DND-41 (cell line): Measurements from ENCODE around the gene PCSK4.

ENCODE experiments used
- ATAC-seq: fragments of 200-7000 bp; cut with Tn5 transposase; 3 replicates; pipeline ENCODE4 v1.9.1; 2021; ENCODE audit warnings: low read depth; ENCODE audit not compliant: insufficient read depth
- DNase-seq: peaks from one replicate; pipeline ENCODE4 v3.0.0-alpha.2; 2020
- H2AFZ ChIP-seq: 2 replicates; pipeline ENCODE4 v1.6.0; 2012; ENCODE audit warnings: low read depth, low read length
- H3K27ac ChIP-seq: 2 replicates; pipeline ENCODE4 v1.5.1; 2012; ENCODE audit warnings: low read length, inconsistent platforms
- H3K27me3 ChIP-seq: fragments of 200-600 bp; sonication (generic); 2 replicates; pipeline ENCODE4 v1.6.0; 2012; ENCODE audit warnings: low read length, mild to moderate bottlenecking, inconsistent platforms; ENCODE audit not compliant: insufficient read depth, poor library complexity
- H3K36me3 ChIP-seq: 2 replicates; pipeline ENCODE4 v1.5.1; 2012; ENCODE audit warnings: low read length, inconsistent platforms; ENCODE audit not compliant: insufficient read depth
- H3K4me1 ChIP-seq: 2 replicates; pipeline ENCODE4 v1.5.1; 2012; ENCODE audit warnings: mild to moderate bottlenecking, low read length; ENCODE audit not compliant: insufficient read depth
- H3K4me2 ChIP-seq: 2 replicates; pipeline ENCODE4 v1.6.0; 2012; ENCODE audit warnings: mild to moderate bottlenecking, moderate library complexity, low read length, inconsistent platforms; ENCODE audit not compliant: insufficient read depth
- H3K4me3 ChIP-seq, 2 experiments: fragments of 200-600 bp in 1 of 2; shearing (Covaris generic) in 1 of 2; 2 replicates each; pipeline ENCODE4 v1.5.1; 2012 to 2016; ENCODE audit warnings: inconsistent platforms in 2 of 2, low read length in 2 of 2, mild to moderate bottlenecking in 2 of 2, low read depth in 1 of 2, moderate library complexity in 1 of 2
- H3K79me2 ChIP-seq: 2 replicates; pipeline ENCODE4 v1.6.0; 2012; ENCODE audit warnings: low read length, inconsistent platforms; ENCODE audit not compliant: insufficient read depth
- H3K9ac ChIP-seq: 2 replicates; pipeline ENCODE4 v1.6.0; 2012; ENCODE audit warnings: low read depth, mild to moderate bottlenecking, inconsistent platforms, low read length, moderate library complexity
- H3K9me3 ChIP-seq: 2 replicates; pipeline ENCODE4 v1.5.1; 2012; ENCODE audit warnings: low read length, moderate library complexity, mild to moderate bottlenecking, inconsistent platforms; ENCODE audit not compliant: insufficient read depth, severe bottlenecking
- H4K20me1 ChIP-seq: 2 replicates; pipeline ENCODE4 v1.6.0; 2012; ENCODE audit warnings: low read length; ENCODE audit not compliant: insufficient read depth
- EZH2 ChIP-seq: IDR thresholded peaks from 3 replicates; pipeline ENCODE4 v1.6.1; 2012; ENCODE audit warnings: borderline replicate concordance, low read depth, mild to moderate bottlenecking, moderate library complexity, low read length, inconsistent platforms; ENCODE audit not compliant: severe bottlenecking
- TF ChIP-seq, protein P1 (sequence below): IDR thresholded peaks from 2 replicates; pipeline ENCODE4 v1.5.1; 2012; ENCODE audit warnings: borderline replicate concordance, low read length, moderate library complexity, mild to moderate bottlenecking; ENCODE audit not compliant: poor library complexity, severe bottlenecking; ENCODE audit errors: extremely low read depth

The PCSK4 gene

DNA sequence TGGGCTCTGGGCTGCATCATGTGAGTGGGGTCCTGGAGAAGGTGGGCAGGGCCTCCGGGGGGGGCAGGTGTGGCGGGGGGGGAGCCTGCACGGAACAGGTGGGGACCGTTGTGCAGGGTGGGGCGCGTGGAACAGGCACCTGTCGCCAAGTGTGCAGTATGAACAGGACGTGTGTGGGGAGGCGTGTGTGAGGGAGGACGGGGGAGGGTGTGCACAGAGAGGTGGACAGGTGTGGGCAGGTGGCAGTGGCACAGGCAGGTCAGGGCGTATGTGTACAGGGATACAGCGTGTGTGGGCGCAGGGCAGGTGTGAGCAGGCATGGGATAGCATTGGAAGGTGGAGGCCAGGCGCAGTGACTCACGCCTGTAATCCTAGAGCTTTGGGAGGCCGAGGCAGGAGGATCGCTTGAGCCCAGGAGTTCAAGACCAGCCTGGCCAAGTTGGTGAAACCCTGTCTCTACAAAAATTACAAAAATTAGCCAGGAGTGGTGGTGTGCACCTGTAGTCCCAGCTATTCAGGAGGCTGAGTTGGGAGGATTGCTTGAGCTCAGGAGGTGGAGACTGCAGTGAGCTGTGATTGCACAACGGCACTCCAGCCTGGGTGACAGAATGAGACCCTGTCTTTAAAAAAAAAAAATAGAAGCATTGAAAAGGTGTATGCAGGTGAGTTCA lies 37.0 kb upstream of the PCSK4 start:
- ATAC-seq (no peak), DNase-seq (no peak)
- no peak overlapping the region for H3K9ac ChIP-seq
- H3K79me2 ChIP-seq = no peaks in the 10 kb centered on the region
- no peaks in the 10 kb centered on the region for H3K27me3 ChIP-seq
- H3K4me1 ChIP-seq = no peaks in the 10 kb centered on the region
- H4K20me1 ChIP-seq = no peaks in the 10 kb centered on the region
- no peak overlapping the region for H3K4me3 ChIP-seq
- no peaks in the 10 kb centered on the region for H3K36me3 ChIP-seq
- no peak overlapping the region for H3K4me2 ChIP-seq
- no peak overlapping the region for H3K27ac ChIP-seq
- H3K9me3 ChIP-seq = no peaks in the 10 kb centered on the region
- H2AFZ ChIP-seq = no peak overlapping the region
- TF ChIP-seq, protein P1, sequence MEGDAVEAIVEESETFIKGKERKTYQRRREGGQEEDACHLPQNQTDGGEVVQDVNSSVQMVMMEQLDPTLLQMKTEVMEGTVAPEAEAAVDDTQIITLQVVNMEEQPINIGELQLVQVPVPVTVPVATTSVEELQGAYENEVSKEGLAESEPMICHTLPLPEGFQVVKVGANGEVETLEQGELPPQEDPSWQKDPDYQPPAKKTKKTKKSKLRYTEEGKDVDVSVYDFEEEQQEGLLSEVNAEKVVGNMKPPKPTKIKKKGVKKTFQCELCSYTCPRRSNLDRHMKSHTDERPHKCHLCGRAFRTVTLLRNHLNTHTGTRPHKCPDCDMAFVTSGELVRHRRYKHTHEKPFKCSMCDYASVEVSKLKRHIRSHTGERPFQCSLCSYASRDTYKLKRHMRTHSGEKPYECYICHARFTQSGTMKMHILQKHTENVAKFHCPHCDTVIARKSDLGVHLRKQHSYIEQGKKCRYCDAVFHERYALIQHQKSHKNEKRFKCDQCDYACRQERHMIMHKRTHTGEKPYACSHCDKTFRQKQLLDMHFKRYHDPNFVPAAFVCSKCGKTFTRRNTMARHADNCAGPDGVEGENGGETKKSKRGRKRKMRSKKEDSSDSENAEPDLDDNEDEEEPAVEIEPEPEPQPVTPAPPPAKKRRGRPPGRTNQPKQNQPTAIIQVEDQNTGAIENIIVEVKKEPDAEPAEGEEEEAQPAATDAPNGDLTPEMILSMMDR = no peak
- TF ChIP-seq EZH2 = no peak

DNA sequence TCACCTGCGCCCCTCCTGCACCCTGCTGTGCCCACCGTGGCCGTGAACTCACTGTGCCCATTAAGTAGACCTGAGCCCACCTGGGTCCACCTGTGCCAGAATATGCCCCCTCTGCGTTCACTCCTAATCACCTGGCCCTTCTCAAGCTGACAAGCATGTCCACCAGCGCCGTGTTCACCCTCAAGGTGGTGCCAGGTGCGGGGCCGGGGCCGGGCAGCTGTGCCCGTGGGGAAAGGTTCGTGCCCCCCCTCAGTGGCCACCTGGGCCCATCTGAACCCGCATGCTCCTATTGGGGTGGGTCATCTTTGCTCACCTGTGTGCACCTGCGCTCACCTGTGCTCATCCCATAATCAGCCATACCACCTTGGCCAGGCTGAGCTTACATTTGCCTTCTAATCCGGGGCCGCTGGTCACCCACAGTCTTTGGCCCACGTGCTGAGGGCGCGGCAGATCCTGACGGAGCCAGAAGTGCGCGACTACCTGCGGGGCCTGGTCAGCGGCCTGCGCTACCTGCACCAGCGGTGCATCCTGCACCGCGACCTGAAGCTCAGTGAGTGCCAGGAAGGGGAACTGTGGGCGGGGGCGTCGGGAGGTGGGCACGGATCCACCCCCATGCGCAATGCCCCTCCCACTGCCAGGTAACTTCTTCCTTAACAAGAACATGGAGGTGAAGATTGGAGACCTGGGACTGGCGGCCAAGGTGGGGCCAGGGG lies 36.1 kb upstream of the PCSK4 start:
- Histone ChIP-seq H3K27ac (no peak overlapping the region), H3K9me3 (no peaks in the 10 kb centered on the region), H3K27me3 (no peaks in the 10 kb centered on the region), H3K4me3 (no peak overlapping the region), H3K4me2 (no peak overlapping the region), H2AFZ (no peak overlapping the region), H3K36me3 (no peaks in the 10 kb centered on the region), H3K4me1 (no peaks in the 10 kb centered on the region), H3K79me2 (no peaks in the 10 kb centered on the region), H4K20me1 (no peaks in the 10 kb centered on the region), H3K9ac (no peak overlapping the region)
- no peak for TF ChIP-seq EZH2
- TF ChIP-seq, protein P1 = no peak
- ATAC-seq (no peak), DNase-seq (no peak)

GRCh38 chr19:1525343-1525742 lies 35.2 kb upstream of the PCSK4 start:
- no peak for DNase-seq
- H4K20me1 ChIP-seq = no peaks in the 10 kb centered on the region
- H2AFZ ChIP-seq = no peak overlapping the region
- no peak overlapping the region for H3K27ac ChIP-seq
- H3K79me2 ChIP-seq = no peaks in the 10 kb centered on the region
- no peaks in the 10 kb centered on the region for H3K9me3 ChIP-seq
- no peaks in the 10 kb centered on the region for H3K27me3 ChIP-seq
- H3K4me3 ChIP-seq = no peak overlapping the region
- H3K36me3 ChIP-seq = no peaks in the 10 kb centered on the region
- no peak for TF ChIP-seq EZH2
- TF ChIP-seq, protein P1 = no peak
- ATAC-seq = no peak
- H3K4me2 ChIP-seq = no peak overlapping the region
- H3K4me1 ChIP-seq = no peaks in the 10 kb centered on the region
- no peak overlapping the region for H3K9ac ChIP-seq
